ENCODE measurements around the gene PLN.

The PLN gene

GRCh38 chr6:118579786-118580185 is 31.7 kb downstream of the PLN start:
- no peak for DNase-seq (ENCODE audit: low spot score)

- peak; percentile 66 for DNase-seq (ENCODE audit: low spot score)
These were observed 32.7 kb downstream of the PLN start for GRCh38 chr6:118580585-118581419.

- DNase-seq (ENCODE audit: low spot score): peak; percentile 20
These were observed 33.4 kb downstream of the PLN start for GRCh38 chr6:118581489-118581959.

GRCh38 chr6:118584911-118585310 is 36.8 kb downstream of the PLN start:
- DNase-seq (ENCODE audit: low spot score): no peak

GRCh38 chr6:118586746-118587485 is 38.8 kb downstream of the PLN start:
- peak; percentile 60 for DNase-seq (ENCODE audit: low spot score)

- no peak for DNase-seq (ENCODE audit: low spot score)
These were observed 40.5 kb downstream of the PLN start for GRCh38 chr6:118588626-118589025.

GRCh38 chr6:118589186-118589585 is 41.1 kb downstream of the PLN start:
- DNase-seq (ENCODE audit: low spot score): no peak

GRCh38 chr6:118589649-118590365 is 41.7 kb downstream of the PLN start:
- no peak for DNase-seq (ENCODE audit: low spot score)

- no peak for DNase-seq (ENCODE audit: low spot score)
These were observed 43.8 kb downstream of the PLN start for GRCh38 chr6:118591897-118592296.

- DNase-seq (ENCODE audit: low spot score): no peak
These were observed 46.8 kb downstream of the PLN start for GRCh38 chr6:118594877-118595276.

GRCh38 chr6:118596774-118597320 is 48.8 kb downstream of the PLN start:
- DNase-seq (ENCODE audit: low spot score): no peak

- no peak for DNase-seq (ENCODE audit: low spot score)
These were observed 49.5 kb downstream of the PLN start for GRCh38 chr6:118597636-118598035.

GRCh38 chr6:118598324-118598723 is 50.2 kb downstream of the PLN start:
- DNase-seq (ENCODE audit: low spot score): no peak

- DNase-seq (ENCODE audit: low spot score): no peak
These were observed 54.2 kb downstream of the PLN start for GRCh38 chr6:118602300-118602699.

- no peak for DNase-seq (ENCODE audit: low spot score)
These were observed 55.3 kb downstream of the PLN start for GRCh38 chr6:118603372-118603771.

GRCh38 chr6:118606268-118606667 is 58.2 kb downstream of the PLN start:
- no peak for DNase-seq (ENCODE audit: low spot score)

- DNase-seq (ENCODE audit: low spot score): no peak
These were observed 58.8 kb downstream of the PLN start for GRCh38 chr6:118606858-118607257.

All from LoVo (cell line).